Stimulated activated CD8-positive, alpha-beta memory T cell treated with anti-CD3 and anti-CD28 coated beads, Interleukin-7, amount 100 ng/mL, for 1 hour (primary cell): ENCODE data around the gene TRAFD1.
A peak's percentile ranks its signal among the peaks of the same experiment; 100 is the strongest.
"Not testable (repeated sequence)": the region's sequence is repeated elsewhere in the genome, so short reads cannot be mapped to it uniquely, and the experiment has no call there.

Source experiments
- DNase-seq, 2 donors: peaks; one replicate each; pipeline ENCODE4 v3.0.0-alpha.2; 2020; ENCODE audit warnings: low read depth in 2 of 2

TRAFD1 gene

DNA sequence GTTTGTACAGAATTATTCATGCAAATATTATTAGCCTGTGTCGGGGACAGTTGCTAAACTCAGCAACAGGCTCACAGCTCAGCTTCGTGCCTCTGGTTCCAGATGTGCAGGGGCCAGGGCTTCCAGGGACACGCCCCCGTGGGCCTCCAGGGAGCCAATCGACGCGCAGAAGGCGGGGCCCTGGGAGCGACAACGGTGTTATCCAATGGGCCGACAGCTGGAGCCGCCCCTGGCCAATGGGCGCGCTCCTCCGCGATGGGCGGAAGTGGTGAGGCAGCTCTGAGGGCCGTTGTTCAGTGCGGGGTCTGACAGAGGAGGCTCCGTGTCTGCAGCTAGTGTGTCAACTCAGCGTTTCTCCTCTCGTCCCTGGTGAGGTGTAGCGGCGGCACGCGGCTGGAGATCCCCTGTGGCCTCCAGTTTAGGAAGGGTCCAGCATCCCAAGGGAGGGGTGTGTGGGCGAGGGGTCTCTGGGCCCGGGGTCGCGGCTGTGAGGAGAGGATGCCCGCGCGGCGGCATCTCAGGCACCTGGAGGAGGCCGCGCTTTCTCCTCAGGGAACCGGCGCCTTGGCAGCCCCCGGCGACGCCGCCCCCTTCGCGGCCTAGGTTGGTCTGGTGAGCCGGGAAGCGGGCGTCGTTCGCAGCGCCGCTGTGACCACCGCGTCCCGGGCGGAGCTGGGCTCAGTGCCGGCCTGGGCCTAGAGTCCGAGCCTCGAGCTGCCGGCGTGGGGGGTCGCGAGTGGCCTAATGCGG lies at the start of gene TRAFD1:
Gene TRAFD1 (plus strand): TSS at position 311 of the 750 bp plus-strand sequence. CDS start 4,963 bp downstream, outside the sequence.
- peak; percentile 95 to 96 for DNase-seq

GRCh38 chr12:112087055-112087850 lies 38.1 kb upstream of the TRAFD1 start:
- no peak for DNase-seq

GRCh38 chr12:112087851-112088250 lies 37.5 kb upstream of the TRAFD1 start:
- no peak for DNase-seq

DNA sequence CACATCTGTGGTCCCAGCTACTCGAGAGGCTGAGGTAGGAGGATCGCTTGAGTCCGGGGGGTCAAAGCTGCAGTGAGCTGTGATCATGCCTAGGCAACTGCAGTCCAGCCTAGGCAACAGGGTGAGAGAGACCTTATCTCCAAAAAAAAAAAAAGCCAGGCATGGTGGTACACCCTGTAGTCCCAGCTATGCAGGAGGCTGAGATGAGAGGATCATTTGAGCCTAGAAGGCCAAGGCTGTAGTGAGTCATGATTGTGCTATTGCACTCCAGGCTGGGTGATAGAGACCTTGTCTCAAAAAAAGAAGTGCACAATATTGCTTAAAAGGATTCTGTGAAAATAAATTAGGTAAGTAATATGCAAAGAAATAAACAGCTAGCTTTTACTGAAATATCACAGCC lies 33.8 kb upstream of the TRAFD1 start:
- DNase-seq = no peak

GRCh38 chr12:112096070-112096469 lies 29.3 kb upstream of the TRAFD1 start:
- DNase-seq = no peak

- no peak for DNase-seq
These were observed 28.7 kb upstream of the TRAFD1 start for GRCh38 chr12:112096667-112097066.

GRCh38 chr12:112097641-112098040 lies 27.7 kb upstream of the TRAFD1 start:
- no peak for DNase-seq

GRCh38 chr12:112100500-112100899 lies 24.9 kb upstream of the TRAFD1 start:
- DNase-seq = not testable (repeated sequence)

DNA sequence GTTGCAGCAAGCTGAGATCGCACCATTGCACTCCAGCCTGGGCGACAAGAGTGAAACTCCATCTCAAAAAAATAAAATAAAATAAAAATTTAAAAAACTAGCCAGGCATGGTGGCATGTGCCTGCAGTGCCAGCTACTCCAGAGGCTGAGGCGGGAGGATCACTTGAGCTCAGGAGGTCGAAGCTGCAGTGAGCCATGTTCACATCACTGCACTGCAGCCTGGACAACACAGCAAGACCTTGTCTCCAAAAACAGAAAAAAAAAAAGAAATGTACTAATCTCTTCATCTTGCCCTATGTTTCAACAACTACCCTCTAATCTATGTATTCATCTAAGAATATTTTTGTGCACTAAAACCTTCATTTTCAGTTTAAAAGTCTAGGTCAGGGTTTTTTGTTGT lies 23.2 kb upstream of the TRAFD1 start:
- DNase-seq = no peak

DNA sequence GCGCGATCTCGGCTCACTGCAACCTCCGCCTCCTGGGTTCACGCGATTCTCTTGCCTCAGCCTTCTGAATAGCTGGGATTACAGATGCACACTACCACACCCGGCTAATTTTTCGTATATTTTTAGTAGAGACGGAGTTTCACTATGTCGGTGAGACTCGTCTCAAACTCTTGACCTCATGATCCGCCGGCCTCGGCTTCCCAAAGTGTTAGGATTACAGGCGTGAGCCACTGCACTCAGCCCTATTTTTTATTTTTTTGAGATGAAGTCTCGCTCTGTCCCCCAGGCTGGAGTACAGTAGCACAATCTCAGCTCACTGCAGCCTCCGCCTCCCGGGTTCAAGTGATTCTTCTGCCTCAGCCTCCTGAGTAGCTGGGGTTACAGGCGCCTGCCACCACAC lies 22.6 kb upstream of the TRAFD1 start:
- not testable (repeated sequence) for DNase-seq

- no peak for DNase-seq
These were observed 21.4 kb upstream of the TRAFD1 start for GRCh38 chr12:112103758-112104503.

DNA sequence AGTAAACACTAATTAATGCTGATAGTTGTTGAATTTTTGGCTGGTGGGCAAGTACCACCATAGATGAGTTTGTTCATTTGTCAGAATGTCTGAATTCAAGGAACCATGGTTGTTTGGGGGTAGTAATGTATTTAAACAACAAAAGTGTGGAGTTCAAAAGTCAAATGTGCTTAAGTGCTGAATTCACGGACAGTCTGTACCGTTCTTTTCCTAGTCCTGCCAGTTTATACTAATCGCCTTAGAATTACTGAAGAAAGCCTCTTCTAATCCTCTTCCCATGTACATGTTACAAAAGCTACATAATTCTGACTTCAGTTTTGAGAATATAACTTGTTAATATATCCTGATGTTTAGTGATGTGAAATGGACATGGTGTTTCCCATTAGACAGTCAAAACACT lies 19.5 kb upstream of the TRAFD1 start:
- no peak for DNase-seq

- no peak for DNase-seq
These were observed 17.8 kb upstream of the TRAFD1 start for GRCh38 chr12:112107306-112108201.

- peak; percentile 73 to 76 for DNase-seq
These were observed 16.9 kb upstream of the TRAFD1 start, which contains the start of gene NAA25 for GRCh38 chr12:112108202-112109079. NAA25 (minus strand) TSS chr12:112108783; CDS start chr12:112108773, 10 bp downstream.

DNA sequence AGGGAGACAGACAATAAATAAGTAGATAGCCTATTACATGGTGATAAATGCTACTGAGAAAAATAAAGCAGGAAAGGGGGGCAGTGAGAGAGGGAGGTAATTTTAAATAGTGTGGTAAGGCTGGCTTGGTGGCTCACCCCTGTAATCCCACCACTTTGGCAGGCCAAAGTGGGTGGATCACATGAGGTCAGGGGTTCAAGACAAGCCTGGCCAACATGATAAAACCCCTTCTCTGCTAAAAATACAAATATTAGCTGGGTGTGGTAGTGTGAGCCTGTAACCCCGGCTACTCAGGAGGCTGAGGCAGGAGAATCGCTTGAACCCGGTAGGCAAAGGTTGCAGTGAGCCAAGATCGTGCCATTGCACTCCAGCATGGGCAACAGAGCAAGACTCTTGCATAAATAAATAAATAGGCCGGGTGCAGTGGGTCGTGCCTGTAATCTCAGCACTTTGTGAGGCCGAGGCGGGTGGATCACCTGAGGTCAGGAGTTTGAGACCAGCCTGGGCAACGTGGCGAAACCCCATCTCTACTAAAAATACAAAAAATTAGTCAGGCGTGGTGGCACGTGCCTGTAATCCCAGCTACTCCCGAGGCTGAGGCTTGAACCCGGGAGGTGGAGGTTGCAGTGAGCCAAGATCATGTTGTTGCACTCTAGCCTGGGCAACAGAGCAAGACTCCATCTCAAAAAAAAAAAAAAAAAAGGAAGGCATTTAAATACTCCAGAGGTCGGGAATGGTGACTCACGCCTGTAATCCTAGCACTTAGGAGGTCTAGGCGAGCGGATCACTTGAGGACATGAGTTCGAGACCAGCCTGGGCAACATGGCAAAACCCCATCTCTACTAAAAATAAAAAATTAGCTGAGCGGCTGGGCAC lies 14.3 kb upstream of the TRAFD1 start:
- DNase-seq = not testable (repeated sequence)

GRCh38 chr12:112111931-112112330 lies 13.4 kb upstream of the TRAFD1 start:
- DNase-seq = no peak

GRCh38 chr12:112112409-112113133 lies 12.8 kb upstream of the TRAFD1 start:
- DNase-seq = no peak

DNA sequence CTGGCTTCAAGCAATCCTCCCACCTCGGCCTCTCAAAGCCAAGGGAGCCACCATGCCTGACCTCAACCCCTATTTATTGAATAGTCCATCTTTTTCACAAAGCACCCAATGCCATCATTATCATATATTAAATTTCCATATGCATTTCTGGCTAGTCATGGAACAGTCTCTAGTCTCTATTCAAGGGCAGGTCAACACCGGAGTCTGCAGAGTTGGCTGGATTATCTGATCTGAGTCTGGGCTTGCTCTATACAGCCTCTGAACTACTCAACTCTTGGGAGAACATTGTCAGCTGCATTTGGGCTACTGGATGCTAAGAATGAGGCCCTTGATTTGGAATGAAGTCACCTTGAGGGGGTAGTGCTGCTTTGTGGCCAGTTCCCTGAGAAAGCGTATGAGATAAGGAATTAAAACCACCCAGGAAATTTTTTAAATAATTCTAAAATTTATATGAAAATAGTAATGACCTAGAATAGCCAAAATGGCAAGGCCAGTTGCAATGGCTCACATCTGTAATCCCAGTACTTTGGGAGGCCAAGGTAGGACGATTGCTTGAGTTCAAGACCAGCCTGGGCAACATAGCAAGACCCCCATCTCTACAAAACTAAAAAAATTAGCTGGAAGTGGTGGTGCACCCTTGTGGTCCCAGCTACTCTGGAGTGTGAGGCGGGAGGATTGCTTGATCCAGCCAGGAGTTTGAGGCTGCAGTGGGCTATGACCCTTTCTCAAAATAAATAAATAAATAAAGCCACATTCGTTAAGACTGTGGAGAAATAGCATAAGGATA lies 9.9 kb upstream of the TRAFD1 start:
- DNase-seq = no peak
